Gastroesophageal sphincter (tissue), 4 donors: ENCODE results near the gene PTPRS. TPM values are rescaled to one million over a fixed set of nuclear protein-coding genes. Genes with fewer than 3 reads are reported as not detected.

Experiments used
- ATAC-seq: fragments of 150-250 bp; one replicate; pipeline ENCODE4 v1.9.1; 2016; ENCODE audit warnings: mild to moderate bottlenecking, moderate library complexity
- H3K27ac ChIP-seq, 4 donors: fragments of 200-600 bp; sonication (generic) in 3 of 4; 1 replicate in 3 of 4; 2 replicates in 1 of 4; pipeline ENCODE4 v1.5.1; 2016 to 2019
- H3K27me3 ChIP-seq: fragments of 200-600 bp; sonication (generic); one replicate; pipeline ENCODE4 v1.5.1; 2019
- H3K36me3 ChIP-seq, 2 donors: fragments of 200-600 bp; sonication (generic); one replicate each; pipeline ENCODE4 v1.5.1; 2019; ENCODE audit warnings: control low read depth in 1 of 2
- H3K4me1 ChIP-seq, 3 donors: fragments of 200-600 bp; sonication (generic); 1 replicate in 2 of 3; 2 replicates in 1 of 3; pipeline ENCODE4 v1.5.1; 2016 to 2019; ENCODE audit warnings: control low read depth in 2 of 3
- H3K4me3 ChIP-seq, 2 donors: fragments of 200-600 bp; sonication (generic); one replicate each; pipeline ENCODE4 v1.5.1; 2019; ENCODE audit warnings: mild to moderate bottlenecking in 1 of 2, moderate library complexity in 1 of 2
- H3K9me3 ChIP-seq, 3 donors: fragments of 200-600 bp; sonication (generic); one replicate each; pipeline ENCODE4 v1.5.1; 2017 to 2019; ENCODE audit warnings: control low read depth in 2 of 3
- EP300 ChIP-seq: sonication (generic); formaldehyde crosslinking; IDR thresholded peaks from one replicate; pipeline ENCODE4 v1.6.1; 2017; ENCODE audit warnings: antibody characterized with exemption, mild to moderate bottlenecking
- POLR2A ChIP-seq, 2 donors: fragments of 450-650 bp; IDR thresholded peaks; one replicate each; pipeline ENCODE4 v1.6.1; 2017; ENCODE audit warnings: antibody characterized with exemption in 2 of 2, mild to moderate bottlenecking in 2 of 2, moderate library complexity in 1 of 2
- POLR2AphosphoS5 ChIP-seq: sonication (generic); formaldehyde crosslinking; IDR thresholded peaks from one replicate; pipeline ENCODE4 v1.6.1; 2017; ENCODE audit warnings: antibody characterized with exemption
- WGBS, 2 donors: methylation state at CpG; one replicate each; pipeline ENCODE4 v1.1.5; 2018; ENCODE audit warnings: low coverage in 1 of 2; 5-methylcytosine and 5-hydroxymethylcytosine counted together
- total RNA-seq, 4 donors: library from RNA; depleted of rRNA; stranded (reverse); fragments of >200 nt; gene quantifications; one replicate each; pipeline ENCODE4 v1.1.0, GENCODE V29; 2016
- TF ChIP-seq, protein P1 (sequence below), 4 experiments: fragments of 200-600 bp in 2 of 4; fragments of 450-650 bp in 2 of 4; sonication (generic) in 1 of 4; IDR thresholded peaks; one replicate each; pipeline ENCODE4 v1.5.1; 2017 to 2019; ENCODE audit warnings: antibody characterized with exemption in 4 of 4, mild to moderate bottlenecking in 2 of 4, moderate library complexity in 2 of 4

Gene PTPRS
- total RNA-seq, 4 donors from 2014 or later: 142 to 244 (median 223) TPM

DNA sequence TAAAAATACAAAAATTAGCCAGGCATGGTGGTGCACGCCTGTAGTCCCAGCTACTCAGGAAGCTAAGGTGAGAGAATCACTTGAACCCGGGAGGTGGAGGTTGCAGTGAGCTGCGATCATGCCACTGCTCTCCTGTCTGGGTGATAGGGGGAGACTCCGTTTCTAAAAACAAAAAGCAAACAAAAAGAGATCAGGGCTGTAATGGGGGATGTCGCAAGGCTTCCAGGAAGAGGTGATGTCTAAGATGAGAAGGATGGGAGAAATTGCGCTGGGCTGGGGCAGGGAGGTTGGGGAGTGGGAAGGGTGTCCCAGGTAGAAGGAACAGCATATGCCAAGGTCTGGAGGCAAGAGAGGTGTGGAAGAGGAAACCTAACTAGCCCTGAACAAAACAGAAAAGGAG, 36.1 kb downstream of the PTPRS start:
- H3K4me1 ChIP-seq: peaks cover 0 to 13% (median 0%) of the 10 kb centered on the region in 3 donors
- H3K27me3 ChIP-seq: no peaks in the 10 kb centered on the region
- 86 to 90% methylated on average over 5 to 6 of the region's 6 CpGs for WGBS, 2 donors
- H3K36me3 ChIP-seq: no peaks in the 10 kb centered on the region
- H3K4me3 ChIP-seq: no peak overlapping the region
- no peak for ATAC-seq
- H3K27ac ChIP-seq: no peak overlapping the region
- TF ChIP-seq, protein P1, sequence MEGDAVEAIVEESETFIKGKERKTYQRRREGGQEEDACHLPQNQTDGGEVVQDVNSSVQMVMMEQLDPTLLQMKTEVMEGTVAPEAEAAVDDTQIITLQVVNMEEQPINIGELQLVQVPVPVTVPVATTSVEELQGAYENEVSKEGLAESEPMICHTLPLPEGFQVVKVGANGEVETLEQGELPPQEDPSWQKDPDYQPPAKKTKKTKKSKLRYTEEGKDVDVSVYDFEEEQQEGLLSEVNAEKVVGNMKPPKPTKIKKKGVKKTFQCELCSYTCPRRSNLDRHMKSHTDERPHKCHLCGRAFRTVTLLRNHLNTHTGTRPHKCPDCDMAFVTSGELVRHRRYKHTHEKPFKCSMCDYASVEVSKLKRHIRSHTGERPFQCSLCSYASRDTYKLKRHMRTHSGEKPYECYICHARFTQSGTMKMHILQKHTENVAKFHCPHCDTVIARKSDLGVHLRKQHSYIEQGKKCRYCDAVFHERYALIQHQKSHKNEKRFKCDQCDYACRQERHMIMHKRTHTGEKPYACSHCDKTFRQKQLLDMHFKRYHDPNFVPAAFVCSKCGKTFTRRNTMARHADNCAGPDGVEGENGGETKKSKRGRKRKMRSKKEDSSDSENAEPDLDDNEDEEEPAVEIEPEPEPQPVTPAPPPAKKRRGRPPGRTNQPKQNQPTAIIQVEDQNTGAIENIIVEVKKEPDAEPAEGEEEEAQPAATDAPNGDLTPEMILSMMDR (IDR thresholded peaks at IDR 0.05): no peak
- TF ChIP-seq EP300 (no peak), POLR2AphosphoS5 (no peak)
- H3K9me3 ChIP-seq: no peaks in the 10 kb centered on the region

DNA sequence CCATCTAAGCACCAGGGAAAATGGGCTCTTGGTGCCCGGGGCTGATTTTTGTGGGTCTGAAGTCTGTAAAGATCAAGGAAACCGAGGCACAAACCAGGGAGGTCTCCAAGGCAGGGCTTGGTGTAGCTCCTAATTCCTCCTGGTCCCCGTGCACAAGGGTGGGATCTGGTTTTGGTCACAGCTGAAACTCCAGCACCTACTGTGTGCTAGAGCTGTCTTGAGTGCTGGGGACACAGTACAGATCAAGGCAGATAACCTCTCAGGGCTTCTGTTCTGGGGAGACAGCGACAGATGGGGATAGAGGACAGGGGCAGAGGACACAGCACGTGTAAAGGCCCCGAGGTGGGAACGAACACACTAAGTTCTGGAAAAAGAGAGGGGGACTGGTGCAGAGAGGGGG, 37.4 kb downstream of the PTPRS start:
- Histone ChIP-seq H3K27ac (no peak overlapping the region), H3K9me3 (no peaks in the 10 kb centered on the region), H3K4me1 (peaks cover 0 to 2% (median 0%) of the 10 kb centered on the region in 3 donors), H3K36me3 (no peaks in the 10 kb centered on the region), H3K27me3 (no peaks in the 10 kb centered on the region), H3K4me3 (no peak overlapping the region)
- ATAC-seq: no peak
- 90 to 100% methylated on average over 1 to 4 of the region's 7 CpGs for WGBS, 2 donors
- TF ChIP-seq POLR2A (IDR thresholded peaks at IDR 0.05): no peak
- TF ChIP-seq POLR2AphosphoS5: no peak
- TF ChIP-seq, protein P1 (IDR thresholded peaks at IDR 0.05): no peak
- TF ChIP-seq EP300: no peak

DNA sequence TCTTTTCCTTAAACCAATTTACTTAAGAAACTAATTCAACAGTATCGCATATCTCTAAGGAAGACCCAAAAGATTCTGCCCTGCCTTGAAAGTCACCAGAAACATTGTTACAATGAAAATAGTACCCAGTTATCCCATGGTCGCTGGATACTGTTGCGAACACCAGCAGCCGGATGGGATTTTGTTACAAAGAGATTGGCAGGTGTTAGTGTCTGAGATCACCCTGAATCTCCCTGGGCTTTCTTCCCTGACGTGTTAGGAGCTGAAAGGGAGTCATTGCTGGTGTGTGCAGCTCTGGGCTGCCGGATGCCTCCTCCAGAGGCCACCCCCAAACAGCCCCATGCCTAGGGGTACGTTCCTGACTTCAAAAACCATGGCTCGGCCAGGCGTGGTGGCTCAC, 38.2 kb downstream of the PTPRS start:
- no peaks in the 10 kb centered on the region for H3K36me3 ChIP-seq
- H3K27ac ChIP-seq: no peak overlapping the region
- TF ChIP-seq EP300: no peak
- no peak for TF ChIP-seq POLR2AphosphoS5
- TF ChIP-seq, protein P1 (IDR thresholded peaks at IDR 0.05): no peak
- no peak for TF ChIP-seq POLR2A (IDR thresholded peaks at IDR 0.05)
- H3K27me3 ChIP-seq: no peaks in the 10 kb centered on the region
- H3K4me1 ChIP-seq: no peaks in the 10 kb centered on the region
- H3K4me3 ChIP-seq: no peak overlapping the region
- H3K9me3 ChIP-seq: no peaks in the 10 kb centered on the region
- WGBS, 2 donors: 72 to 100% methylated on average over 3 of the region's 9 CpGs
- ATAC-seq: no peak

- ATAC-seq: no peak
- no peaks in the 10 kb centered on the region for H3K9me3 ChIP-seq
- peaks cover 0 to 3% (median 0%) of the 10 kb centered on the region in 3 donors for H3K4me1 ChIP-seq
- no peak overlapping the region for H3K27ac ChIP-seq
- WGBS, 2 donors: 85 to 100% methylated on average over 1 to 2 of the region's 2 CpGs
- no peaks in the 10 kb centered on the region for H3K36me3 ChIP-seq
- no peak for TF ChIP-seq EP300
- TF ChIP-seq POLR2AphosphoS5: no peak
- no peak for TF ChIP-seq POLR2A (IDR thresholded peaks at IDR 0.05)
- TF ChIP-seq, protein P1 (IDR thresholded peaks at IDR 0.05): no peak
- no peak overlapping the region for H3K4me3 ChIP-seq
- H3K27me3 ChIP-seq: no peaks in the 10 kb centered on the region
Observed at GRCh38 chr19:5299137-5299536, 41.5 kb downstream of the PTPRS start.

DNA sequence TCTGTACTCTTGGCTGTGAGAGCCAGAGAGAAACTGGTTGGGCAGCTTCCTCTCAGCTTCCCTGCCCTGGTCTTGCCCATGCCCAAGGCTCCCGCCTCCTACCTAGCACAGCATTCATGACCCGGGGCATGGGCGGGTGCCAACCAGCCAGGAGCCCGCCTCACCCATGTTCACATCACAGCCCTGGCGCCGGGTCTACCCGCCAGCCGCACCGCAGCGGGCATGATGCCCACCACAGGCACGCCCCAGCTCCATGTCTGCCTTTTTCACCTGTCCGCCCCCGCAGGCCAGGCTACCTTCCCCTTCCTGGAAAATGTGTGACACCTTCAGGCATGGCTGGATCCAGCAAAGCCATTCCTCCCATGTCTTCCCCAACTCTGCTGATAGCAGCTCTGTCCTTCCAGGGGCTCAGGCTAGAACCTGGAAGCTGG, 42.1 kb downstream of the PTPRS start:
- WGBS, 2 donors: 100% methylated on average over 3 of the region's 13 CpGs; no CpG with 5 or more reads in 1 of the 2 donors
- no peak for ATAC-seq
- Histone ChIP-seq H3K27me3 (no peaks in the 10 kb centered on the region), H3K9me3 (no peaks in the 10 kb centered on the region), H3K36me3 (no peaks in the 10 kb centered on the region), H3K27ac (no peak overlapping the region), H3K4me3 (no peak overlapping the region), H3K4me1 (peaks cover 0 to 9% (median 0%) of the 10 kb centered on the region in 3 donors)
- TF ChIP-seq EP300 (no peak), POLR2A (IDR thresholded peaks at IDR 0.05) (no peak), POLR2AphosphoS5 (no peak)
- TF ChIP-seq, protein P1 (IDR thresholded peaks at IDR 0.05): no peak
